Heart left ventricle (tissue), 13 donors: Measurements from ENCODE around the gene HOXD8.

Source experiments
- CTCF ChIP-seq, 12 donors: fragments of 200-600 bp; sonication (generic) in 4 of 12; IDR thresholded peaks; one replicate each; pipeline versions ENCODE4 v1.5.0 to v1.8.0; 2018 to 2022; ENCODE audit warnings: antibody characterized with exemption in 12 of 12, mild to moderate bottlenecking in 5 of 12
- POLR2A ChIP-seq, 2 donors: fragments of 450-650 bp; IDR thresholded peaks; one replicate each; pipeline ENCODE4 v1.6.1; 2017; ENCODE audit warnings: antibody characterized with exemption in 2 of 2, mild to moderate bottlenecking in 2 of 2, moderate library complexity in 2 of 2
- donor health status: ischemic (EF 13 %, LVEDD 7.1; RV severe dilation, severe dysfunction).
- donor health status: DM: no; HTN: yes; CAD: no.
- donor health status: DM: no; HTN: no; CAD: no.
- donor health status: ischemic (EF 25% LVEDD 6.9; RV normal size, moderate dysfunction).
- donor health status: ischemic (EF 25% LVEDD 5.7; RV mildly dilated, moderate dysfunction).
- donor health status: ischemic (EF 35%, LVEDD 5.7; RV mildly dilated, moderate dysfunction).
- donor health status: nonischemic (EF 11% LVEDD 7.7; RV severe dilation, severe dysfunction).
- donor health status: DM: yes; HTN: yes; CAD: no.
- donor health status: PGD.
- donor health status: ischemic (EF 29% LVEDD 5.4; RV normal size, mild dysfunction).
- donor health status: nonischemic (EF 23%, LVEDD 6.1; RV moderate dilation, normal function).

GRCh38 chr2:176088937-176089842 is 40.3 kb upstream of the HOXD8 start:
- no peak for TF ChIP-seq CTCF (IDR thresholded peaks at IDR 0.05)
- TF ChIP-seq POLR2A (IDR thresholded peaks at IDR 0.05) = no peak
